HL-60 (cell line): ENCODE results near the gene CHRNA4.

Experiments
- GABPA ChIP-seq: IDR thresholded peaks from 2 replicates; pipeline ENCODE4 v1.6.1; 2012; ENCODE audit warnings: low read depth
- SPI1 ChIP-seq: IDR thresholded peaks from 2 replicates; pipeline ENCODE4 v1.6.1; 2012; ENCODE audit warnings: low read depth, mild to moderate bottlenecking, borderline replicate concordance
- TF ChIP-seq, protein P1 (sequence below): IDR thresholded peaks from one replicate; pipeline ENCODE4 v1.5.1; 2011; ENCODE audit warnings: low read length, control low read depth, inconsistent platforms; ENCODE audit not compliant: insufficient read depth
- TF ChIP-seq, protein P2 (sequence below): IDR thresholded peaks from 2 replicates; pipeline ENCODE4 v1.6.1; 2012; ENCODE audit warnings: low read depth; ENCODE audit not compliant: insufficient replicate concordance

DNA sequence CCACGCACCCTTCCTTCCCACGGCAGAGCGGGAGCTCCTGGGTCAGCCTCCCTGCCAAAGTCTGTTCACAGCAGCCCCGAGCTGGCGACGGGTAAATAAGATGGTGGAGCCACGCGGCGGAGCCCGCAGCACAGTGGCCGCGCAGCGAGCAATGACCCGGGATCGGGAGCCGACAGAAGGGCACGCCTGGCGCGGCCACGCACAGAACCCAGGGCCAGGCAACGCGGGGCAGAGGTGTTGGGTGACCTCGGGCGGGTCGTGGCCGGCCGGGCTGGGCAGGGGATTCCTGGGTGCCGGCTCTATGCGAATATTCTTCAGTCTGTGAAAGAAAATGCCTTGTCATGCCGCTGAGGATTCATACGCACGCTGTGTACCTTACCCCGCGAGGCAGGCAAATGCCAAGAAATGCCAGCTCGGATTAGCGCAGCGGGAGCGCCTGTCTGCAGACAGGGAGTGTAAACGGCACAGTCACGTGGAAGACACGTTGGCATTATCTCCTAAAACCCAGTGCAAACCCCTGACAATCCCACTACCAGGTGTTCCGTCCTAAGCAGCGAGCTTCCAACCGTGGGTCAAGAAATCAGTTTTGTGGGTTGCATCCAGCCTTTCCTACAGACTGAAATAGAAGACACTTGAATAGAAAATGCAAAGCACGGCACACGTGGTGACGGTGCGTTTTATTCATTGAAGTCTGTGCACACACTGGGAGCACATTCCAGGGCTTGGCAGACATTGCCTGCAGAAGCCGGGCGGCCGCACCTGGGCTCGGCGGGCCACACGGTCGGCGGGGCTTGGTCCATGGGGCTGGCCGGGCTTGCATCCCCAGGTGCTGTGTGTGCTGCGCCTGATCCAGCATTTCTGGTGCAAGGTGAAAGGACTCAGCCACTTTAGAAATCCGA is 18.3 kb downstream of the CHRNA4 start:
- TF ChIP-seq, protein P1, sequence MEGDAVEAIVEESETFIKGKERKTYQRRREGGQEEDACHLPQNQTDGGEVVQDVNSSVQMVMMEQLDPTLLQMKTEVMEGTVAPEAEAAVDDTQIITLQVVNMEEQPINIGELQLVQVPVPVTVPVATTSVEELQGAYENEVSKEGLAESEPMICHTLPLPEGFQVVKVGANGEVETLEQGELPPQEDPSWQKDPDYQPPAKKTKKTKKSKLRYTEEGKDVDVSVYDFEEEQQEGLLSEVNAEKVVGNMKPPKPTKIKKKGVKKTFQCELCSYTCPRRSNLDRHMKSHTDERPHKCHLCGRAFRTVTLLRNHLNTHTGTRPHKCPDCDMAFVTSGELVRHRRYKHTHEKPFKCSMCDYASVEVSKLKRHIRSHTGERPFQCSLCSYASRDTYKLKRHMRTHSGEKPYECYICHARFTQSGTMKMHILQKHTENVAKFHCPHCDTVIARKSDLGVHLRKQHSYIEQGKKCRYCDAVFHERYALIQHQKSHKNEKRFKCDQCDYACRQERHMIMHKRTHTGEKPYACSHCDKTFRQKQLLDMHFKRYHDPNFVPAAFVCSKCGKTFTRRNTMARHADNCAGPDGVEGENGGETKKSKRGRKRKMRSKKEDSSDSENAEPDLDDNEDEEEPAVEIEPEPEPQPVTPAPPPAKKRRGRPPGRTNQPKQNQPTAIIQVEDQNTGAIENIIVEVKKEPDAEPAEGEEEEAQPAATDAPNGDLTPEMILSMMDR: no peak
- TF ChIP-seq GABPA: no peak
- TF ChIP-seq SPI1: no peak
- TF ChIP-seq, protein P2, sequence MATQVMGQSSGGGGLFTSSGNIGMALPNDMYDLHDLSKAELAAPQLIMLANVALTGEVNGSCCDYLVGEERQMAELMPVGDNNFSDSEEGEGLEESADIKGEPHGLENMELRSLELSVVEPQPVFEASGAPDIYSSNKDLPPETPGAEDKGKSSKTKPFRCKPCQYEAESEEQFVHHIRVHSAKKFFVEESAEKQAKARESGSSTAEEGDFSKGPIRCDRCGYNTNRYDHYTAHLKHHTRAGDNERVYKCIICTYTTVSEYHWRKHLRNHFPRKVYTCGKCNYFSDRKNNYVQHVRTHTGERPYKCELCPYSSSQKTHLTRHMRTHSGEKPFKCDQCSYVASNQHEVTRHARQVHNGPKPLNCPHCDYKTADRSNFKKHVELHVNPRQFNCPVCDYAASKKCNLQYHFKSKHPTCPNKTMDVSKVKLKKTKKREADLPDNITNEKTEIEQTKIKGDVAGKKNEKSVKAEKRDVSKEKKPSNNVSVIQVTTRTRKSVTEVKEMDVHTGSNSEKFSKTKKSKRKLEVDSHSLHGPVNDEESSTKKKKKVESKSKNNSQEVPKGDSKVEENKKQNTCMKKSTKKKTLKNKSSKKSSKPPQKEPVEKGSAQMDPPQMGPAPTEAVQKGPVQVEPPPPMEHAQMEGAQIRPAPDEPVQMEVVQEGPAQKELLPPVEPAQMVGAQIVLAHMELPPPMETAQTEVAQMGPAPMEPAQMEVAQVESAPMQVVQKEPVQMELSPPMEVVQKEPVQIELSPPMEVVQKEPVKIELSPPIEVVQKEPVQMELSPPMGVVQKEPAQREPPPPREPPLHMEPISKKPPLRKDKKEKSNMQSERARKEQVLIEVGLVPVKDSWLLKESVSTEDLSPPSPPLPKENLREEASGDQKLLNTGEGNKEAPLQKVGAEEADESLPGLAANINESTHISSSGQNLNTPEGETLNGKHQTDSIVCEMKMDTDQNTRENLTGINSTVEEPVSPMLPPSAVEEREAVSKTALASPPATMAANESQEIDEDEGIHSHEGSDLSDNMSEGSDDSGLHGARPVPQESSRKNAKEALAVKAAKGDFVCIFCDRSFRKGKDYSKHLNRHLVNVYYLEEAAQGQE: no peak
